SKM-1 (cell line): Measurements from ENCODE around the gene DTX4.

Experiments used
- DNase-seq: peaks from one replicate; lab custom pipeline; 2025; ENCODE audit not compliant: unreplicated experiment; lab: John Stamatoyannopoulos, UW

Gene DTX4

DNA sequence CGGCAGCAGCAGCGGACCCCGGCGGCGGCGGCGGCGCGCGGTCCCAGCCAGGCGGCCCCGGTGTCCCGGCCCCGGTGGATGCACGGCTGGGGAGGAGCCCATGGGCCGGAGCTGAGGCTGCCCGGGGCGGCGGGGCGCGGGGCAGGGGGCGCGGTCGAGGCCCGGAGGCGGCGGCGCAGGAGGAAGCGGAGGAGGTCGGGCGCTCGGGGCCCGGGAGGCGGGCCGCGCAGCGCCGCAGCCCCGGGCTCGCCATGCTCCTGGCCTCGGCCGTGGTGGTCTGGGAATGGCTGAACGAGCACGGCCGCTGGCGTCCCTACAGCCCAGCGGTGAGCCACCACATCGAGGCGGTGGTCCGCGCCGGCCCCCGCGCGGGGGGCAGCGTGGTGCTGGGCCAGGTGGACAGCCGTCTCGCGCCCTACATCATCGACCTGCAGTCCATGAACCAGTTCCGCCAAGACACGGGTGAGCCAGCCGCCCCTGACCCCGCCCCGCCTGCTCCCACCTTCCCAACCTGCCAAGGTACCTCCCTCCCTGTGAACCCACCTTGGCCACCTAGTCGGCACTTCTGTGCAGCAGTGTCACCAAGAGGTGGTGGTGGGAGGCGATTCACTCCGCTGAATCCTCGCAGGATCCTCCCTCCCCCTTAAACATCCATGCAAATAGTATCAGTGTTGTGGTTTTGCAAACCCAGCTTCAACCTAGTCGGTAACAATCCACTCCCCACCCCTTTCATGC is 580 bp downstream of the DTX4 start:
- DNase-seq = no peak

DNA sequence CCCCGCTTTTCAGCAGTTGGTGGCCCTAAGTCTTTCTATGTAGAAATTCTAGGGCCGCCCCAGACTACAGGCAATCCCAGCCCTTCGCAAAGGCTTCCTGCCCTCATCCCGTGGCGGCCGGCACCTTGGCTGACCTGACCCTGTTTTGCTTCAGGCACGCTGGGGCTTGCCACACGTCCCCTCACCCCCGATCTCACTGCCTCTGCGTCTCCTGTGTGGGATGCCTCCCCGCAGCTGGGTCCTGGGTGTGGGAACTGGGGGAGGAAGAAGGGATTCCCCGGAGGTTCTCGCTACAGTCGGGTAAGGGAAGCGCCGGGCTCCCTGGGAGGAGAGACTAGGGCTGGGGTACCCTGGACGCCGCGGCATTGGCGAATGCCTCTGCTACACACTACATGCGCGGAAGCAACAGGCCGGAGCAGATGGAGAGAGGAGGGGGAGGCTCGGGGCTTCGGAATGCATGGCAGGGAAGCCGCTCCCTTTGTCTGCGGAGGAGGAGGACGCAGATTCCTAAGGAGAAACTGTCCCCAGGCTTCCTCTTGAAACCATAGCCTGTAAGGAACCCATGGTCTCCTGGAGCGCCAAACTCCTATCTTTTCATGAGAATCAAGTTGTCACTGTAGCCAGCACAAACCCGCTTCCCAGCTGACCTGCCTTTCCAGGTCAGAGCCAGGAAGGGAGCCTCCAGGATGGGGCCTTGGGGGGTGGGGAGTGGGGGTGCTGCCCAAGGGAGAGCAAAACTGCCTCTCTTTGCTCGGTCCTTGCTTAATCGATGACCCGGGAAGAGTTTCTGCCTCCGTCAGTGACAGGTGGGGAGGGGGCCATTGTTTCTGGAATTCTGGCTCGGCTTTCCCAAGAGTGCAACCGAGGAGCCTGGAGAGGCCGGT is 1.4 kb downstream of the DTX4 start:
- no peak for DNase-seq

DNA sequence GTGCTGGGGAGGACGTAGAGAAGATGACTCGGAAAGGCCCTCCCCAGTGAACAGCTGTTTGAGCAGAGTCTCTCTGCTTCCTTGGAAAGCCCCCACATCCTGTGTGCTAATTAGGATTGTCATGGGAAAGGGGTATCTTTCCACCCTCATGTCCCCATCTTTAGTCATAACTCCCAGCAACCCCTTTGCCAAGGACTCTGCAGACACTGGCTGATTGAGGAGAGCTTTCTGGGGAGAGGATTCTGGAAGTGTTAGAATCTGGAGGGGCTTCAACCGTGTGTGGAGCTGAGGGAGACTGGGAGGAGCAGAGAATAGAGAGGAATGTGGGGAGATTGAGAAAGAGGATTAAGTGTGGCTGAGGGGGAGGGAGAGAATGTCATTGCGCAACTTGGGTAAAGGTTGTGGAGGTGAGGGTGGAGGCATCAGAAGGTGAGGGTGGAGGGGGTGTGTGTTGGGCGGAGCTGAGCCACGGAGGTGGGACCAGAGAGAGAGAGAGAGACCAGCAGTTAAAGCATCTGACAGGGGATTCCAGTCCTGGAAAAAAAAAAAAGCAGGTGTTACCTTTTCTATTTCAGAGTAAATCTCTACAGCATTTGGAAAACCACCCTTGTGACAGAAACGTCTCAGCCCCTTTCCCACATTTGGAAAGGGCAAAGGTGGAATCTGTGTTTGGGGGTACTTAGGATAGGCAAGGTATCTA is 2.2 kb downstream of the DTX4 start:
- no peak for DNase-seq

- DNase-seq = no peak
Observed at GRCh38 chr11:59174664-59175033, 2.7 kb downstream of the DTX4 start.

- no peak for DNase-seq
Observed at GRCh38 chr11:59175091-59175501, 3.2 kb downstream of the DTX4 start.

GRCh38 chr11:59176330-59176729 is 4.4 kb downstream of the DTX4 start:
- no peak for DNase-seq

GRCh38 chr11:59178402-59178801 is 6.5 kb downstream of the DTX4 start:
- DNase-seq = no peak

DNA sequence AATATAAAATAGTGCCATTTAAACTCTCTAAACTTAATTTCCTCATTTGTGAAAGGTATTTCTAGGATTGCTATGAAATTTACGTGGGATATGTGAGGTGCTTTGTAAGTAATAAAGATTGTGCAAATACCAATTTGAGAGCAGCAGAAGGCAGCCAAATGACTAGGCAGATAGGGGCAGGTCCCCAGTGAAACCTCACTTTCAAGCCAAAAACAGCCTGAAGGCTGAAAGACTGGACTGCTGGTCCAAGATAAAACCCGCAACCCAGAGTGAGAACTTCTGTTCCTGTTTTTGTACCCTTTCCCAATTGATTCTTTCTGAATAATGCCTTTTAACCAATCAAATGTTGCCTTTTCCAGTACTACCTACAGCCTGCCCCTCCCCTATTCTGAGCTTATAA is 7.2 kb downstream of the DTX4 start:
- no peak for DNase-seq

DNA sequence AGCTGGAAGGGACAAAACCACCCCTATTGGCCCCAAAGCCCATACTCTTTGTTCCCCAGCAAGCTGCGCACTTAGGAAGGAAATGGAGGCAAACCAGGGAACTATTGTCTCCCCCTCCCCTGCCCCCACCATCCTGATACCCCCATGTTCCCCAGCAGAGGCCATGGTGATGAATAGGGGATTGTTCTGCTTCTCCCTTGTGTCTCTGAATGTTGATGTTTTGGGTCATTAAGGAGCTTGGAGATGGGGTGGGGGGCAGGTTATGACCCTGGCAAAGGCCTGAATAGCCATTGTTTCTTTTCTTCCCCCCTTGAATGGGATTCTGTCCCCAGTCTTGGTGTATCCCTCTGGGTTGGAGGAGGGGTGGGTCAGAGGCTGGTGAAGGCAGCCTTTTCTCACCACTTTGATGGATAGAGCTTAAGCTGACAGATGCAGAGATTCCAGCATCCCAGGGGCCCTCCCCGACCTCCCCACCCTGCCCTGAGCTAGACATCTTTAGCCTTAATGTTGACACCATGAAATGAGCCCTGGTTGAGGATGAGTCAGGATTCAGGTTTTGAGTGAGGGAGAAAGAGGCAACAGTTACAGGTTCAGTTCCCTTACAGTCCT is 8.3 kb downstream of the DTX4 start:
- no peak for DNase-seq

DNA sequence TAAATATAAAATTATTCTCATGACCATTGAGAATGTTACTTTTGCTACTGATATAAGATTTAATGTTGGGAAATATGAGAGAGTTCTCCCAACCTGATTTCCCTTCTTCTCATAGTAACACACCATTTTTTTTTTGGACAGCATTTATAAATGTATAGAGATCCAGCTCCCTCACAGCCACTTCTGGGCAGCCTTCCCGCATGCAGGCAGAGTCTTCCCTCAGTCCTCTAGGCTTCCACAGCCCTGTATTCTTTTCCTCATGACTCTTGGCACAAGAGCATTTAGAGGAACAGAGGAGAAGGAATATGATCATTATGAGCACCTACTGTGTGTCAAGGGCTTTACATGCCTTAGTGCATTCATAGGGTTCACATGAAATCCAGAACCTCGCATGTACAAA is 9.0 kb downstream of the DTX4 start:
- no peak for DNase-seq

DNA sequence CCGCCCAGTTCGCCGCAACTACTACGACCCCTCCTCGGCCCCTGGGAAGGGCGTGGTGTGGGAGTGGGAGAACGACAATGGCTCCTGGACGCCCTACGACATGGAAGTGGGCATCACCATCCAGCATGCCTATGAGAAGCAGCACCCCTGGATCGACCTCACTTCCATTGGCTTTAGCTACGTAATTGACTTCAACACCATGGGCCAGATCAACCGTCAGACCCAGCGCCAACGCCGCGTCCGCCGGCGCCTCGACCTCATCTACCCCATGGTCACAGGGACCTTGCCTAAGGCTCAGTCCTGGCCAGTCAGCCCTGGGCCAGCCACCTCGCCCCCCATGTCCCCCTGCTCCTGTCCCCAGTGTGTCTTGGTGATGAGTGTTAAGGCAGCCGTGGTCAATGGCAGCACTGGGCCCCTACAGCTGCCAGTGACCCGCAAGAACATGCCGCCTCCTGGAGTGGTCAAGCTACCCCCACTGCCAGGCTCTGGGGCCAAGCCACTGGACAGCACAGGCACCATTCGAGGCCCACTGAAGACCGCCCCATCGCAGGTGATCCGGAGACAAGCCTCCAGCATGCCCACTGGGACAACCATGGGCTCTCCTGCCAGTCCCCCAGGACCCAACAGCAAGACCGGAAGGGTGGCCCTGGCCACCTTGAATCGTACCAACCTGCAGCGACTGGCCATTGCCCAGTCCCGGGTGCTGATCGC is 10.0 kb downstream of the DTX4 start:
- DNase-seq = no peak

- DNase-seq = no peak
Observed at GRCh38 chr11:59182457-59183151, 10.7 kb downstream of the DTX4 start.

- DNase-seq = no peak
Observed at GRCh38 chr11:59183771-59184170, 11.8 kb downstream of the DTX4 start.

- no peak for DNase-seq
Observed at GRCh38 chr11:59184691-59185339, 12.9 kb downstream of the DTX4 start.

GRCh38 chr11:59185386-59185945 is 13.5 kb downstream of the DTX4 start:
- DNase-seq = no peak

DNA sequence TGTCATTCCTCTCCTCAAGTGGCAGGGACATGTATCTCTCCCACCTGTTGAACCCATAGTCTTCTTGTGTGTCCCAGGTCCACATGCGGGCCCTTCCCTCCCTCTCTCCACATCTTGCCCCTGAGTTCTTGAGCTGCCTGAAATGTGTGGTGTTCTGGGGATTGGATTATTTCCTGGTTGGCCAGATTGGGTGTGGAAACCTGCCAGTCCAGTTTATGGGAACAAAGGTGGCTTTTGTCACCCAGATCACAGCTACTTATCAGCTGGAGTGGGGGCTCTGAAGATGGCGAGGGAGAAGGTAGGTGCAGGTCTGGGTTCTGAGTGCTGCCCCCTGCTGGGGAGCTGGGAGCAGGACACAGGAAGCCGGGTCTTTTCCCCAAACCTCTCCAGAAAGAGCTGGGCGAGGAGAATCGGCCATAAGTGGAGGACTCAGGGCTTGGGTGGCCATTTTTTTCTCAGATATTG is 14.2 kb downstream of the DTX4 start:
- DNase-seq = peak; percentile 16

DNA sequence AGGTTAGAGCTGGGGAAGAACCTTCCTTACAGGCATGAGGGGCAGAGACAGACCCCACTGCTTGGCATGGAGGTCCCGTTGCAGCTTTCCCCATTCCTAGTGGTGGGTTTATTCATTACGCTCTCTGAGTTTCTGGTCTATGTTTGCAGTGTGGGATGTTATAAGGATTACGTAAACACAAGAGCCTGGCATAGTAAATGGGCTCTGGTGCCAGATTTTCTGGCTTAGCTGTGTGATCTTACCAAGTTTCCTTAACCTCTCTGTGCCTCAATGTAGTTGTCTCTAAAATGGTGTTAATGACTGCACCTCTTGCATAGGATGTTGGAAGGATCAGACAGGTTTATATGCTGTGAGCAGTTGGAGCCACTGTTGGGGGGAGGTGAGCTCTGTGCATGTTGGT is 15.1 kb downstream of the DTX4 start:
- no peak for DNase-seq

DNA sequence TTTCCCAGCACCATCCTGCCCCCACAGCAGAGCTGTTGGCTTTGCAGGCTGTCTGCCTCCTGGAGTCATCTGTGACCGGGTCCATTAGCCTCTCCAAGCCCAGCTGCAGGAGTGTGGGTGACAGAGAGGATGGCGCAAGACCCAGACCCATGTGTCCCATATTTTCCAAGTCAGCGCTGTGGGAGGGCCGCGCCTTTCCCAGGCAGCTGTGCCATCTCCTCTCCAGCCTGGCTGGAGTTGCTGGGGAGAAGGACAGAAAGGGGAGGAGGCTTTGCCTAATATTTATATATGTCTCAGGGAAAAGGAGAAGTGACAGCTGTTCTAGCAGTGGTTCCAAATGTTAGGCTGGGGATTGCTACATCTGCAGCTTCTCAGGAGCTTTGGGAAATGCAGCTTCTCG is 15.7 kb downstream of the DTX4 start:
- DNase-seq = no peak

DNA sequence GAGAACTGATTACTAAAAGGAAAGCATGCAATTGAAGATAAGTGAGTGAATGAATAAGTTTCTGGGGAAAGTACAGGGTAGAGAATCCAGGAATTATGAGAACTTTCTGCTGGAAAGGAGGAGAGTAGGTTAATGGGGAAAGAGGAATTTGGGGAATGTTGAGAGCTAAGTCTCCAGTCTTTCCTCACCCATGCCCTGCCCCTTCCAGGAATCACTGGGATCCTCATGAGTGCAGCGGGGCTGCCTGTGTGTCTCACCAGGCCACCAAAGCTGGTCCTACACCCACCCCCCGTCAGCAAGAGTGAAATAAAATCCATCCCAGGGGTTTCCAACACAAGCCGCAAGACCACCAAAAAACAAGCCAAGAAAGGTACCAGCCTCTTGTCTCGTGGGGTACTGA is 17.0 kb downstream of the DTX4 start:
- no peak for DNase-seq
